Hepatocyte (in vitro differentiated cells): Measurements from ENCODE around the gene CAP2.

Experiments
- EZH2 ChIP-seq: fragments of 200-600 bp; sonication (generic); IDR thresholded peaks from 2 replicates; pipeline ENCODE4 v1.6.1; 2016; ENCODE audit warnings: antibody characterized with exemption, mild to moderate bottlenecking, borderline replicate concordance
- TF ChIP-seq, protein P1 (sequence below): fragments of 200-600 bp; sonication (generic); IDR thresholded peaks from 2 replicates; pipeline ENCODE4 v1.5.1; 2016; ENCODE audit warnings: antibody characterized with exemption, mild to moderate bottlenecking; ENCODE audit not compliant: poor library complexity

DNA sequence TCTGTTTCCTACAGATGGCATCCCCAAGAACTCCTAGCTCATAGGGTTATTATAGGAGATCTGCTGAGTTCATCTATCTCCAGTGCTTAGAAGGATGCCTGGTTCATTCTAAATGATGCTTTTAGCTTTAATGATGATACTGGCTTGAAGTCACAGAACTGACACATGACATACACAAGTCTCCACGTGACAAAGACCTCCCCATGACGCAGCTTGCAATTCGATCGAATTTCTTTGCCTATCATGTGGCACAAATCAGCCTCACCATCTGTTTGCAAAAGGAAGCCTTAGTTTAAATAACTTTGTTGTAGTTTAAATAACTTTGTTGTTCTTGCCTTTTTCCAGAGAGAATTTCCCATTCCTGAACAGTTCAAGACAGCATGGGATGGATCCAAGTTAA is 162.6 kb downstream of the CAP2 start:
- TF ChIP-seq, protein P1, sequence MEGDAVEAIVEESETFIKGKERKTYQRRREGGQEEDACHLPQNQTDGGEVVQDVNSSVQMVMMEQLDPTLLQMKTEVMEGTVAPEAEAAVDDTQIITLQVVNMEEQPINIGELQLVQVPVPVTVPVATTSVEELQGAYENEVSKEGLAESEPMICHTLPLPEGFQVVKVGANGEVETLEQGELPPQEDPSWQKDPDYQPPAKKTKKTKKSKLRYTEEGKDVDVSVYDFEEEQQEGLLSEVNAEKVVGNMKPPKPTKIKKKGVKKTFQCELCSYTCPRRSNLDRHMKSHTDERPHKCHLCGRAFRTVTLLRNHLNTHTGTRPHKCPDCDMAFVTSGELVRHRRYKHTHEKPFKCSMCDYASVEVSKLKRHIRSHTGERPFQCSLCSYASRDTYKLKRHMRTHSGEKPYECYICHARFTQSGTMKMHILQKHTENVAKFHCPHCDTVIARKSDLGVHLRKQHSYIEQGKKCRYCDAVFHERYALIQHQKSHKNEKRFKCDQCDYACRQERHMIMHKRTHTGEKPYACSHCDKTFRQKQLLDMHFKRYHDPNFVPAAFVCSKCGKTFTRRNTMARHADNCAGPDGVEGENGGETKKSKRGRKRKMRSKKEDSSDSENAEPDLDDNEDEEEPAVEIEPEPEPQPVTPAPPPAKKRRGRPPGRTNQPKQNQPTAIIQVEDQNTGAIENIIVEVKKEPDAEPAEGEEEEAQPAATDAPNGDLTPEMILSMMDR, result no peak
- TF ChIP-seq EZH2, result no peak
